ENCODE data around the gene SFT2D3.

SFT2D3 gene

GRCh38 chr2:127670055-127670956, 31.0 kb upstream of the SFT2D3 start:
- peaks cover 3% of the 10 kb centered on the region for H3K36me3 ChIP-seq (ENCODE audit: control insufficient read depth, insufficient read depth, low read length)
- H3K9ac ChIP-seq (ENCODE audit: low read length): no peak overlapping the region
- H3K27me3 ChIP-seq (ENCODE audit: control insufficient read depth, insufficient read depth, low read length): no peaks in the 10 kb centered on the region
- peaks cover 36% of the 10 kb centered on the region for H3K4me1 ChIP-seq (ENCODE audit: control insufficient read depth, insufficient read depth, low read length)
- H3K4me3 ChIP-seq (ENCODE audit: low read length): peak overlapping the region; percentile 0
- H3K27ac ChIP-seq (ENCODE audit: low read depth, low read length): peak overlapping the region; percentile 54

- H3K9ac ChIP-seq (ENCODE audit: low read length): no peak overlapping the region
- no peaks in the 10 kb centered on the region for H3K27me3 ChIP-seq (ENCODE audit: control insufficient read depth, insufficient read depth, low read length)
- peaks cover 3% of the 10 kb centered on the region for H3K36me3 ChIP-seq (ENCODE audit: control insufficient read depth, insufficient read depth, low read length)
- H3K27ac ChIP-seq (ENCODE audit: low read depth, low read length): peak overlapping the region; percentile 44
- peak overlapping the region; percentile 0 for H3K4me3 ChIP-seq (ENCODE audit: low read length)
- peaks cover 32% of the 10 kb centered on the region for H3K4me1 ChIP-seq (ENCODE audit: control insufficient read depth, insufficient read depth, low read length)
These were observed 30.4 kb upstream of the SFT2D3 start for GRCh38 chr2:127670957-127671290.

GRCh38 chr2:127671557-127672302, 29.6 kb upstream of the SFT2D3 start:
- Histone ChIP-seq H3K27me3 (ENCODE audit: control insufficient read depth, insufficient read depth, low read length) (no peaks in the 10 kb centered on the region), H3K36me3 (ENCODE audit: control insufficient read depth, insufficient read depth, low read length) (peaks cover 3% of the 10 kb centered on the region), H3K4me1 (ENCODE audit: control insufficient read depth, insufficient read depth, low read length) (peaks cover 28% of the 10 kb centered on the region), H3K27ac (ENCODE audit: low read depth, low read length) (peak overlapping the region; percentile 96), H3K9ac (ENCODE audit: low read length) (peak overlapping the region; percentile 24), H3K4me3 (ENCODE audit: low read length) (peak overlapping the region; percentile 83)

- peaks cover 3% of the 10 kb centered on the region for H3K36me3 ChIP-seq (ENCODE audit: control insufficient read depth, insufficient read depth, low read length)
- peak overlapping the region; percentile 83 for H3K4me3 ChIP-seq (ENCODE audit: low read length)
- H3K4me1 ChIP-seq (ENCODE audit: control insufficient read depth, insufficient read depth, low read length): peaks cover 27% of the 10 kb centered on the region
- H3K27me3 ChIP-seq (ENCODE audit: control insufficient read depth, insufficient read depth, low read length): no peaks in the 10 kb centered on the region
- peak overlapping the region; percentile 96 for H3K27ac ChIP-seq (ENCODE audit: low read depth, low read length)
- H3K9ac ChIP-seq (ENCODE audit: low read length): peak overlapping the region; percentile 24
These were observed 28.7 kb upstream of the SFT2D3 start for GRCh38 chr2:127672341-127673224.

GRCh38 chr2:127673291-127674069, 27.8 kb upstream of the SFT2D3 start:
- peaks cover 27% of the 10 kb centered on the region for H3K4me1 ChIP-seq (ENCODE audit: control insufficient read depth, insufficient read depth, low read length)
- H3K27ac ChIP-seq (ENCODE audit: low read depth, low read length): peak overlapping the region; percentile 96
- peak overlapping the region; percentile 83 for H3K4me3 ChIP-seq (ENCODE audit: low read length)
- H3K27me3 ChIP-seq (ENCODE audit: control insufficient read depth, insufficient read depth, low read length): no peaks in the 10 kb centered on the region
- H3K36me3 ChIP-seq (ENCODE audit: control insufficient read depth, insufficient read depth, low read length): peaks cover 3% of the 10 kb centered on the region
- H3K9ac ChIP-seq (ENCODE audit: low read length): peak overlapping the region; percentile 49

GRCh38 chr2:127674241-127675209, 26.8 kb upstream of the SFT2D3 start:
- Histone ChIP-seq H3K4me3 (ENCODE audit: low read length) (peak overlapping the region; percentile 83), H3K9ac (ENCODE audit: low read length) (peak overlapping the region; percentile 49), H3K36me3 (ENCODE audit: control insufficient read depth, insufficient read depth, low read length) (peaks cover 3% of the 10 kb centered on the region), H3K4me1 (ENCODE audit: control insufficient read depth, insufficient read depth, low read length) (peaks cover 27% of the 10 kb centered on the region), H3K27me3 (ENCODE audit: control insufficient read depth, insufficient read depth, low read length) (no peaks in the 10 kb centered on the region), H3K27ac (ENCODE audit: low read depth, low read length) (peak overlapping the region; percentile 96)

- Histone ChIP-seq H3K27ac (ENCODE audit: low read depth, low read length) (peak within 1 kb of the TSS; percentile 96), H3K9ac (ENCODE audit: low read length) (peak within 1 kb of the TSS; percentile 49), H3K4me1 (ENCODE audit: control insufficient read depth, insufficient read depth, low read length) (peaks cover 24% of the 10 kb centered on the region), H3K4me3 (ENCODE audit: low read length) (peak within 1 kb of the TSS; percentile 83), H3K27me3 (ENCODE audit: control insufficient read depth, insufficient read depth, low read length) (no peaks in the 10 kb centered on the region), H3K36me3 (ENCODE audit: control insufficient read depth, insufficient read depth, low read length) (peaks cover 3% of the 10 kb centered on the region)
These were observed 25.7 kb upstream of the SFT2D3 start, which contains the start of gene LIMS2 for GRCh38 chr2:127675331-127676261. Gene LIMS2, minus strand, starts transcription at chr2:127675530. Its CDS starts 506 bp downstream, at chr2:127675024.

- no peaks in the 10 kb centered on the region for H3K27me3 ChIP-seq (ENCODE audit: control insufficient read depth, insufficient read depth, low read length)
- no peak overlapping the region for H3K4me3 ChIP-seq (ENCODE audit: low read length)
- no peak overlapping the region for H3K9ac ChIP-seq (ENCODE audit: low read length)
These were observed 24.4 kb upstream of the SFT2D3 start for GRCh38 chr2:127676906-127677305.

GRCh38 chr2:127678531-127678930, 22.8 kb upstream of the SFT2D3 start:
- Histone ChIP-seq H3K36me3 (ENCODE audit: control insufficient read depth, insufficient read depth, low read length) (no peaks in the 10 kb centered on the region), H3K4me3 (ENCODE audit: low read length) (no peak overlapping the region), H3K4me1 (ENCODE audit: control insufficient read depth, insufficient read depth, low read length) (peaks cover 29% of the 10 kb centered on the region), H3K27me3 (ENCODE audit: control insufficient read depth, insufficient read depth, low read length) (no peaks in the 10 kb centered on the region), H3K9ac (ENCODE audit: low read length) (no peak overlapping the region), H3K27ac (ENCODE audit: low read depth, low read length) (no peak overlapping the region)

More at GRCh38 chr2:127676906-127677305, 24.4 kb upstream of the SFT2D3 start:
- Histone ChIP-seq H3K36me3 (ENCODE audit: control insufficient read depth, insufficient read depth, low read length) (peaks cover 1% of the 10 kb centered on the region), H3K27ac (ENCODE audit: low read depth, low read length) (peak overlapping the region; percentile 80), H3K4me1 (ENCODE audit: control insufficient read depth, insufficient read depth, low read length) (peaks cover 24% of the 10 kb centered on the region)

GRCh38 chr2:127678991-127679390, 22.3 kb upstream of the SFT2D3 start:
- H3K9ac ChIP-seq (ENCODE audit: low read length): no peak overlapping the region
- no peak overlapping the region for H3K4me3 ChIP-seq (ENCODE audit: low read length)
- no peaks in the 10 kb centered on the region for H3K27me3 ChIP-seq (ENCODE audit: control insufficient read depth, insufficient read depth, low read length)
- H3K27ac ChIP-seq (ENCODE audit: low read depth, low read length): no peak overlapping the region
- H3K36me3 ChIP-seq (ENCODE audit: control insufficient read depth, insufficient read depth, low read length): no peaks in the 10 kb centered on the region
- peaks cover 32% of the 10 kb centered on the region for H3K4me1 ChIP-seq (ENCODE audit: control insufficient read depth, insufficient read depth, low read length)
